Osteoblast (primary cell): ENCODE data around the gene CTNNA2. TPM values are rescaled to one million over a fixed set of nuclear protein-coding genes. Genes with fewer than 3 reads are reported as not detected.

Experiments used
- DNase-seq: peaks from one replicate; pipeline ENCODE4 v3.0.0; 2011; ENCODE audit warnings: low spot score, mixed read lengths; ENCODE audit not compliant: insufficient read length; ENCODE audit errors: missing footprints
- H2AFZ ChIP-seq: 2 replicates; pipeline ENCODE4 v1.6.0; 2011; ENCODE audit warnings: mild to moderate bottlenecking, low read length
- H3K27ac ChIP-seq: 2 replicates; pipeline ENCODE4 v1.5.1; 2011; ENCODE audit warnings: mild to moderate bottlenecking, low read depth, low read length, moderate library complexity
- H3K27me3 ChIP-seq: 2 replicates; pipeline ENCODE4 v1.6.0; 2012; ENCODE audit warnings: mild to moderate bottlenecking, control low read depth, inconsistent platforms, low read length, moderate library complexity; ENCODE audit not compliant: insufficient read depth
- H3K36me3 ChIP-seq: 2 replicates; pipeline ENCODE4 v1.5.1; 2011; ENCODE audit warnings: mild to moderate bottlenecking, low read length, control low read depth, moderate library complexity; ENCODE audit not compliant: insufficient read depth
- H3K4me1 ChIP-seq: 2 replicates; pipeline ENCODE4 v1.5.1; 2011; ENCODE audit warnings: mild to moderate bottlenecking, low read length, control low read depth, moderate library complexity; ENCODE audit not compliant: insufficient read depth
- H3K4me2 ChIP-seq: 2 replicates; pipeline ENCODE4 v1.6.0; 2011; ENCODE audit warnings: mild to moderate bottlenecking, low read length; ENCODE audit not compliant: insufficient read depth
- H3K4me3 ChIP-seq: fragments of 200-600 bp; sonication (generic); 3 replicates; pipeline ENCODE4 v1.5.1; 2012; ENCODE audit warnings: mild to moderate bottlenecking, low read length, inconsistent platforms; ENCODE audit not compliant: insufficient read depth
- H3K79me2 ChIP-seq: 2 replicates; pipeline ENCODE4 v1.6.0; 2012; ENCODE audit warnings: mild to moderate bottlenecking, low read length, control low read depth, inconsistent platforms; ENCODE audit not compliant: insufficient read depth
- H3K9me3 ChIP-seq: 2 replicates; pipeline ENCODE4 v1.5.1; 2011; ENCODE audit warnings: low read depth, low read length, control low read depth
- H4K20me1 ChIP-seq: 2 replicates; pipeline ENCODE4 v1.6.0; 2012; ENCODE audit warnings: mild to moderate bottlenecking, low read length, control low read depth; ENCODE audit not compliant: insufficient read depth
- total RNA-seq: library from RNA; depleted of rRNA; stranded (reverse); fragments of >200 nt; gene quantifications from 2 replicates; pipeline ENCODE4 v1.2.3, GENCODE V29; 2012
- TF ChIP-seq, protein P1 (sequence below): IDR thresholded peaks from 2 replicates; pipeline ENCODE4 v1.5.1; 2011; ENCODE audit warnings: mild to moderate bottlenecking, low read depth, low read length, moderate library complexity; ENCODE audit errors: extremely low read depth

Gene CTNNA2
- total RNA-seq, 1 donor: not detected

GRCh38 chr2:80269806-80270205 lies 757.0 kb downstream of the CTNNA2 start:
- Histone ChIP-seq H4K20me1 (no peaks in the 10 kb centered on the region), H3K9me3 (no peaks in the 10 kb centered on the region), H3K4me1 (no peaks in the 10 kb centered on the region), H2AFZ (no peak overlapping the region), H3K4me3 (no peak overlapping the region), H3K27me3 (no peaks in the 10 kb centered on the region), H3K4me2 (no peak overlapping the region), H3K27ac (no peak overlapping the region), H3K36me3 (no peaks in the 10 kb centered on the region), H3K79me2 (no peaks in the 10 kb centered on the region)
- TF ChIP-seq, protein P1, sequence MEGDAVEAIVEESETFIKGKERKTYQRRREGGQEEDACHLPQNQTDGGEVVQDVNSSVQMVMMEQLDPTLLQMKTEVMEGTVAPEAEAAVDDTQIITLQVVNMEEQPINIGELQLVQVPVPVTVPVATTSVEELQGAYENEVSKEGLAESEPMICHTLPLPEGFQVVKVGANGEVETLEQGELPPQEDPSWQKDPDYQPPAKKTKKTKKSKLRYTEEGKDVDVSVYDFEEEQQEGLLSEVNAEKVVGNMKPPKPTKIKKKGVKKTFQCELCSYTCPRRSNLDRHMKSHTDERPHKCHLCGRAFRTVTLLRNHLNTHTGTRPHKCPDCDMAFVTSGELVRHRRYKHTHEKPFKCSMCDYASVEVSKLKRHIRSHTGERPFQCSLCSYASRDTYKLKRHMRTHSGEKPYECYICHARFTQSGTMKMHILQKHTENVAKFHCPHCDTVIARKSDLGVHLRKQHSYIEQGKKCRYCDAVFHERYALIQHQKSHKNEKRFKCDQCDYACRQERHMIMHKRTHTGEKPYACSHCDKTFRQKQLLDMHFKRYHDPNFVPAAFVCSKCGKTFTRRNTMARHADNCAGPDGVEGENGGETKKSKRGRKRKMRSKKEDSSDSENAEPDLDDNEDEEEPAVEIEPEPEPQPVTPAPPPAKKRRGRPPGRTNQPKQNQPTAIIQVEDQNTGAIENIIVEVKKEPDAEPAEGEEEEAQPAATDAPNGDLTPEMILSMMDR: no peak
- no peak for DNase-seq

- H3K27me3 ChIP-seq: no peaks in the 10 kb centered on the region
- no peaks in the 10 kb centered on the region for H3K9me3 ChIP-seq
- H4K20me1 ChIP-seq: no peaks in the 10 kb centered on the region
- no peak overlapping the region for H3K4me3 ChIP-seq
- H3K4me2 ChIP-seq: no peak overlapping the region
- H2AFZ ChIP-seq: no peak overlapping the region
- H3K79me2 ChIP-seq: no peaks in the 10 kb centered on the region
- no peaks in the 10 kb centered on the region for H3K36me3 ChIP-seq
- no peak overlapping the region for H3K27ac ChIP-seq
- DNase-seq: no peak
- no peaks in the 10 kb centered on the region for H3K4me1 ChIP-seq
- TF ChIP-seq, protein P1: no peak
Measured at GRCh38 chr2:80280598-80280997, 767.7 kb downstream of the CTNNA2 start.

- TF ChIP-seq, protein P1: no peak
- Histone ChIP-seq H3K4me3 (no peak overlapping the region), H3K79me2 (no peaks in the 10 kb centered on the region), H3K36me3 (no peaks in the 10 kb centered on the region), H4K20me1 (no peaks in the 10 kb centered on the region), H3K9me3 (no peaks in the 10 kb centered on the region), H3K27me3 (no peaks in the 10 kb centered on the region), H2AFZ (no peak overlapping the region), H3K4me2 (no peak overlapping the region), H3K4me1 (no peaks in the 10 kb centered on the region), H3K27ac (no peak overlapping the region)
- no peak for DNase-seq
Measured at GRCh38 chr2:80281049-80281448, 768.2 kb downstream of the CTNNA2 start.

GRCh38 chr2:80288576-80288975 lies 775.7 kb downstream of the CTNNA2 start:
- no peaks in the 10 kb centered on the region for H4K20me1 ChIP-seq
- H3K4me1 ChIP-seq: no peaks in the 10 kb centered on the region
- H3K79me2 ChIP-seq: no peaks in the 10 kb centered on the region
- H2AFZ ChIP-seq: no peak overlapping the region
- no peaks in the 10 kb centered on the region for H3K36me3 ChIP-seq
- DNase-seq: no peak
- no peaks in the 10 kb centered on the region for H3K9me3 ChIP-seq
- H3K4me2 ChIP-seq: no peak overlapping the region
- H3K27ac ChIP-seq: no peak overlapping the region
- no peaks in the 10 kb centered on the region for H3K27me3 ChIP-seq
- TF ChIP-seq, protein P1: no peak
- H3K4me3 ChIP-seq: no peak overlapping the region
